Aorta (tissue), 5 donors: Measurements from ENCODE around the gene SPTBN4. TPM values are rescaled to one million over a fixed set of nuclear protein-coding genes. Genes with fewer than 3 reads are reported as not detected.
"Not testable (repeated sequence)": the region's sequence is repeated elsewhere in the genome, so short reads cannot be mapped to it uniquely, and the experiment has no call there.

Experiments
- ATAC-seq: fragments of 200-7000 bp; cut with Tn5 transposase; one replicate; pipeline ENCODE4 v1.9.1; 2022; ENCODE audit warnings: moderate library complexity; ENCODE audit not compliant: low FRiP score
- DNase-seq, 2 donors: peaks; one replicate each; pipeline ENCODE4 v3.0.0-alpha.2; 2020
- H3K27ac ChIP-seq, 2 donors: one replicate each; pipeline ENCODE4 v1.5.1; 2013; ENCODE audit warnings: low read length in 2 of 2, mild to moderate bottlenecking in 2 of 2, moderate library complexity in 2 of 2, control low read depth in 1 of 2, inconsistent platforms in 1 of 2, low read depth in 1 of 2
- H3K27me3 ChIP-seq, 2 donors: one replicate each; pipeline ENCODE4 v1.6.1; 2013; ENCODE audit warnings: control low read depth in 1 of 2, low read length in 1 of 2, mild to moderate bottlenecking in 1 of 2, moderate library complexity in 1 of 2; ENCODE audit not compliant: insufficient read depth in 2 of 2, control insufficient read depth in 1 of 2
- H3K36me3 ChIP-seq, 2 donors: one replicate each; pipeline ENCODE4 v1.6.1; 2013; ENCODE audit warnings: control low read depth in 1 of 2, low read length in 1 of 2, mild to moderate bottlenecking in 1 of 2; ENCODE audit not compliant: insufficient read depth in 2 of 2, control insufficient read depth in 1 of 2
- H3K4me1 ChIP-seq, 2 donors: one replicate each; pipeline ENCODE4 v1.6.1; 2013; ENCODE audit warnings: low read length in 2 of 2, control low read depth in 1 of 2, mild to moderate bottlenecking in 1 of 2, moderate library complexity in 1 of 2; ENCODE audit not compliant: insufficient read depth in 2 of 2, control insufficient read depth in 1 of 2
- H3K4me3 ChIP-seq, 2 donors: one replicate each; pipeline ENCODE4 v1.5.1; 2013; ENCODE audit warnings: low read length in 2 of 2, control low read depth in 1 of 2, mild to moderate bottlenecking in 1 of 2
- H3K9me3 ChIP-seq: one replicate; pipeline ENCODE4 v1.6.1; 2013; ENCODE audit warnings: mild to moderate bottlenecking, low read length; ENCODE audit not compliant: control insufficient read depth
- WGBS, 2 donors: extraction: QIAGEN DNeasy Blood & Tissue Kit; methylation state at CpG; one replicate each; pipeline ENCODE4 v1.1.7; 2013; 5-methylcytosine and 5-hydroxymethylcytosine counted together
- intact Hi-C, 2 donors: fragments of 100-400 bp; cut with DNase I; formaldehyde crosslinking; loops; one replicate each; pipeline versions ENCODE4 v1.14.2 to v1.15.0; 2022
- polyA plus RNA-seq, 2 donors: library from polyadenylated mRNA; stranded (reverse); fragments of 200-250 nt; gene quantifications; one replicate each; pipeline ENCODE4 v1.2.3, GENCODE V29; 2013
- total RNA-seq, 2 donors: library from RNA; stranded (reverse); fragmentation: NEBNext Ultra II Directional; extraction: Animal tissue kit (Norgen Biotek cat#: 25700); gene quantifications; one replicate each; pipeline ENCODE4 v1.2.1, GENCODE V29; 2021
- donor health status: healthy with polysubstance abuse.
- donor health status: Bipolar disorder and iron deficiency.
- donor health status: DM: no; HTN: no; CAD: no.
- donor health status: DM: no; HTN: no; CAD: no.
- donor health status: DM: yes; HTN: yes; CAD: no.

SPTBN4 gene
- total and polyA plus RNA-seq, 4 donors, result 0.25 to 4.1 (median 2.5) TPM

DNA sequence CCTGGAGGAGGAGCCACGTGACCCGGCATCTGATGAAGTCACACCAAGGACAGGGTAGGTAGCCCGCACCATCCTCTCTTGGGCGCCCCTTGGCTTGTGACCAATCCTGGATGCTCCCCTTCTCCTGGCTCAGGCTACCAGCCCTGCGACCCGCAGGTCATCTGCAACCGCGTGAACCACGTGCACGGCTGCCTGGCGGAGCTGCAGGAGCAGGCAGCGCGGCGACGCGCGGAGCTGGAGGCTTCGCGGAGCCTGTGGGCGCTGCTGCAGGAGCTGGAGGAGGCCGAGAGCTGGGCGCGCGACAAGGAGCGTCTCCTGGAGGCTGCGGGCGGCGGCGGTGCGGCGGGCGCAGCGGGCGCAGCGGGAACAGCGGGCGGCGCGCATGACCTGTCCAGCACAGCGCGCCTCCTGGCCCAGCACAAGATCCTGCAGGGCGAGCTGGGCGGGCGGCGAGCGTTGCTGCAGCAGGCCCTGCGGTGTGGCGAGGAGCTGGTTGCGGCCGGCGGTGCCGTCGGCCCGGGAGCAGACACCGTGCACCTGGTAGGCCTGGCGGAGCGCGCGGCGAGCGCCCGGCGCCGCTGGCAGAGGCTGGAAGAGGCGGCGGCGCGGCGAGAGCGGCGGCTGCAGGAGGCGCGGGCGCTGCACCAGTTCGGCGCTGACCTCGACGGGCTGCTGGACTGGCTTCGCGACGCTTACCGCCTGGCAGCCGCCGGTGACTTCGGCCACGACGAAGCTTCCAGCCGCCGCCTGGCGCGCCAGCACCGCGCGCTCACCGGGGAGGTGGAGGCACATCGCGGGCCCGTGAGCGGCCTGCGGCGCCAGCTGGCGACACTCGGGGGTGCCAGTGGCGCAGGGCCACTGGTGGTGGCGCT, 45.9 kb downstream of the SPTBN4 start:
- H3K27ac ChIP-seq, result no peak overlapping the region
- H3K4me3 ChIP-seq, result no peak overlapping the region
- ATAC-seq, result no peak
- no peaks in the 10 kb centered on the region for H3K9me3 ChIP-seq
- H3K36me3 ChIP-seq, result no peaks in the 10 kb centered on the region
- DNase-seq, result no peak
- H3K4me1 ChIP-seq, result no peaks in the 10 kb centered on the region
- 6% methylated on average over 96 to 105 of the region's 105 CpGs for WGBS, 2 donors
- no peaks in the 10 kb centered on the region for H3K27me3 ChIP-seq
- intact Hi-C loops, result no loop called here

DNA sequence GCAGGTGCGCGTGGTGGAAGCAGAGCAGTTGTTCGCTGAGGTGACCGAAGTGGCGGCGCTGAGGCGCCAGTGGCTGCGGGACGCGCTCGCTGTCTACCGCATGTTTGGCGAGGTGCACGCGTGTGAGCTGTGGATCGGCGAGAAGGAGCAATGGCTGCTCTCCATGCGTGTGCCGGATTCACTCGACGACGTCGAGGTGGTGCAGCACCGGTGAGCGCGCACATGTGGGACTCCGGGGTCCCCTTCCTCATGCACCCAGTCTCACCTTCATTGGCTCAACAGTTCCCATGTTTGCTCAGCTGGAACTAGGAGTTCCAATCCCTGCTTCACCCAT, 46.5 kb downstream of the SPTBN4 start:
- H3K36me3 ChIP-seq, result no peaks in the 10 kb centered on the region
- DNase-seq (no peak), ATAC-seq (no peak)
- no peaks in the 10 kb centered on the region for H3K9me3 ChIP-seq
- H3K4me1 ChIP-seq, result no peaks in the 10 kb centered on the region
- 62 to 63% methylated on average over 27 of the region's 27 CpGs for WGBS, 2 donors
- H3K4me3 ChIP-seq, result no peak overlapping the region
- H3K27me3 ChIP-seq, result no peaks in the 10 kb centered on the region
- H3K27ac ChIP-seq, result no peak overlapping the region
- intact Hi-C loops, result no loop called here

DNA sequence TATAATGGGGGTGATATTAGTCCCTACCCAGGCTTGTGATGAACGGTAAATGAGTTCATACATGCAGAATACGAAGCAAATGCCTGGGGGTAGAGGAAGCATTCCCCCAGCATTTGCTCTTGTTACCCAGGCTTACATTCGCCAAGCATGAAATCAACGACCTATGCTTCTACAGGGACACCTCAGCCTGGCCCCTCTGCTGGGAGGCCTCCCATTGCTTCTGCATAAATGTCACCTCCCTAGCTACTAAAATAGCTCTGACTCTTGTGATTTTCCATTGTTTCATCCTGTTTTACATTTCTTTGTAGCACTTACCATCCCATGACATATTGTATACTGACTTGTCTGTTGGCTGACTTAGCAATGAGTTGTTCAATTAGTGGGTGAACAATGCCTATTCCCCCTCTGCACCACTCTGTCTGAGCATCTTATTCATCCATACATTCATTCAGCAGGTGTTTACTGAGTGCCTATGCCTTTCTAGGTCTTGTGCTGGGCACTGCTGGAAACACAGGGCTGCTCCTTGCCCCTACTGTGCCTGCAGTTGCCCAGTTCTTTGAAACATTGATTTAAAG, 47.0 kb downstream of the SPTBN4 start:
- H3K36me3 ChIP-seq, result no peaks in the 10 kb centered on the region
- no peaks in the 10 kb centered on the region for H3K27me3 ChIP-seq
- H3K4me1 ChIP-seq, result no peaks in the 10 kb centered on the region
- no peaks in the 10 kb centered on the region for H3K9me3 ChIP-seq
- WGBS, 2 donors, result 94 to 96% methylated on average over 4 of the region's 4 CpGs
- no peak overlapping the region for H3K4me3 ChIP-seq
- DNase-seq, result no peak
- H3K27ac ChIP-seq, result no peak overlapping the region
- intact Hi-C loops, result no loop called here
- no peak for ATAC-seq

DNA sequence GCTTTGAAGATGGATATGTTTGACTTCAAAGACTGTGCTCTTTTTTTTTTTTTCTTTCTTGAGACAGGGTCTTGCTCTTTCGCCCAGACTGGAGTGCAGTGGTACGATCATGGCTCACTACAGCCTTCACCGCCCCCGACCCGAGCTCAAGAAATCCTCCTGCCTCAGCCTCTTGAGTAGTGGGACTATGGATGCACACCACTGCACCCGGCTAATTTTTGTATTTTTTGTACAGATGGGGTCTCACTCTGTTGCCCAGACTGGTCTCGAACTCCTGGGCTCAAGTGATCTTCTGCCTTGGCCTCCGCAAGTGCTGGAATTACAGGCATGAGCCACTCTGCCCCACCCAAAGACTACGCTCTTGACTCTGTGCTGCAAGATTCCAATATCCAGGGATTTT, 50.4 kb downstream of the SPTBN4 start:
- H3K27ac ChIP-seq, result no peak overlapping the region
- no peaks in the 10 kb centered on the region for H3K4me1 ChIP-seq
- no peak overlapping the region for H3K4me3 ChIP-seq
- no peaks in the 10 kb centered on the region for H3K27me3 ChIP-seq
- intact Hi-C loops, result no loop called here
- no peak for ATAC-seq
- no peaks in the 10 kb centered on the region for H3K36me3 ChIP-seq
- no peaks in the 10 kb centered on the region for H3K9me3 ChIP-seq
- DNase-seq, result no peak
- WGBS, 2 donors, result 92 to 93% methylated on average over 9 of the region's 9 CpGs

DNA sequence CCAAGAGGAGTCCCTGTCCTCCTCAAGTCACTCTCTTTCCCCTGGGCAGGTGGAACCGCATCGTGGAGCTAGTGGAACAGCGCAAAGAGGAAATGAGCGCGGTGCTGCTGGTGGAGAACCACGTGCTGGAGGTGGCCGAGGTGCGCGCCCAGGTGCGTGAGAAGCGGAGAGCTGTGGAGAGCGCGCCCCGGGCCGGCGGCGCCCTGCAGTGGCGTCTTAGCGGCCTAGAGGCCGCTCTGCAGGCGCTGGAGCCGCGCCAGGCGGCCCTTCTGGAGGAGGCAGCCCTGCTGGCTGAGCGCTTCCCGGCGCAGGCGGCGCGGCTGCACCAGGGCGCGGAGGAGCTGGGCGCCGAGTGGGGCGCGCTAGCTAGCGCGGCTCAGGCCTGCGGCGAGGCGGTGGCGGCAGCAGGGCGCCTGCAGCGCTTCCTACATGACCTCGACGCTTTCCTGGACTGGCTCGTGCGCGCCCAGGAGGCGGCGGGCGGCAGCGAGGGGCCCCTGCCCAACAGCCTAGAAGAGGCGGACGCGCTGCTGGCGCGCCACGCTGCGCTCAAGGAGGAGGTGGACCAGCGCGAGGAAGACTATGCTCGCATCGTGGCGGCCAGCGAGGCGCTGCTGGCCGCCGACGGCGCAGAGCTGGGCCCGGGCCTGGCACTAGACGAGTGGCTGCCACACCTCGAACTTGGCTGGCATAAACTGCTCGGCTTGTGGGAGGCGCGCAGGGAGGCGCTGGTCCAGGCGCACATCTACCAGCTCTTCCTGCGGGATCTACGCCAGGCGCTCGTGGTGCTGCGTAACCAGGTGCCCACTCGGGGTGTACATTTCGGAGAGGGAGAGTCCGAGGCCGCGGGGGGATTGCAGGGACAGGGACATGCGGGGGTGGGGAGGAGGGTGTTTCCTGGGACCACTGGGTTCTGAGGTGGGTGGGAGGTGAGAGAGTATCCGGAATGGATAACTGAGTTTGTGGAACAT, 52.8 kb downstream of the SPTBN4 start:
- DNase-seq (peak in 1 of 2 donors; percentile 76), ATAC-seq (peak; percentile 40)
- Histone ChIP-seq H3K4me1 (no peaks in the 10 kb centered on the region), H3K27ac (no peak overlapping the region), H3K27me3 (no peaks in the 10 kb centered on the region), H3K9me3 (no peaks in the 10 kb centered on the region), H3K36me3 (no peaks in the 10 kb centered on the region), H3K4me3 (no peak overlapping the region)
- intact Hi-C loops, result loop anchor here in 1 of 2 donors (10.0 kb wide), 1 partner anchor 115 kb away; no protein-coding TSS in a partner anchor
- 15 to 16% methylated on average over 79 to 91 of the region's 91 CpGs for WGBS, 2 donors

DNA sequence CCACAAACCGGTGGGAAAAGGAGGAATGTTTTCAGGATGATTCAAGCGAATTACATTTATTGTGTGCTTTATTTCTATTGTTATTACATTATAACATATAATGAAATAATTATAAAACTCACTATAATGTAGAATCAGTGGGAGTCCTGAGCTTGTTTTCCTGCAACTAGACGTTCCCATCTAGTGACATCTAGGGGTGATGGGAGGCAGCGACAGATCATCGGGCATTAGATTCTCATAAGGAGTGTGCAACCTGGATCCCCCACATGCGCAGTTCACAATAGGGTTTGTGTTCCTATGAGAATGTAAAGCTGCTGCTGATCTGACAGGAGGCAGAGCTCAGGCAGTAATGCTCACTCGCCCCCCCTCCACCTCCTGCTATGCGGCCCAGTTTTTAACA, 54.5 kb downstream of the SPTBN4 start:
- 77 to 80% methylated on average over 8 of the region's 8 CpGs for WGBS, 2 donors
- DNase-seq (no peak), ATAC-seq (no peak)
- H3K4me3 ChIP-seq, result no peak overlapping the region
- H3K4me1 ChIP-seq, result no peaks in the 10 kb centered on the region
- no peaks in the 10 kb centered on the region for H3K9me3 ChIP-seq
- H3K27me3 ChIP-seq, result no peaks in the 10 kb centered on the region
- no peaks in the 10 kb centered on the region for H3K36me3 ChIP-seq
- intact Hi-C loops, result loop anchor here in 1 of 2 donors (10.0 kb wide), 1 partner anchor 114 kb away; no protein-coding TSS in a partner anchor
- no peak overlapping the region for H3K27ac ChIP-seq

DNA sequence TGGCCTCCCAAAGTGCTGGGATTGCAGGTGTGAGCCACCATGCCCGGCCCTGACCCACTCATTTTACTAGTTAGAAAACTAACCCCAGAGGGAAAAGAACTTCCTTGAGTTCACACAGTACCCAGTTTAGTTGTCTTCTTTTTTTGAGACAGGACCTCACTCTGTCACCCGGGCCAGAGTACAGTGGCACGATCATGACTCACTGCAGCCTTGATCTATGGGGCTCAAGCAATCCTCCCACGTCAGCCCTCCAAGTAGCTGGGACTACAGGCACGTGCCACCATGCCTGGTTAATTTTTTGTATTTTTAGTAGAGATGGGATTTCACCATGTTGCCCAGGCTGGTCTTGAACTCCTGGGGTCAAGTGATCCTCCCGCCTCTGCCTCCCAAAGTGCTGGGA, 55.1 kb downstream of the SPTBN4 start:
- H3K4me3 ChIP-seq, DNase-seq, H3K4me1 ChIP-seq, H3K9me3 ChIP-seq, H3K27ac ChIP-seq, ATAC-seq, H3K36me3 ChIP-seq, H3K27me3 ChIP-seq: not testable (repeated sequence)
- intact Hi-C loops, result loop anchor here in 1 of 2 donors (10.0 kb wide), 1 partner anchor 113 kb away; no protein-coding TSS in a partner anchor
- WGBS, 2 donors, result 88 to 91% methylated on average over 6 of the region's 6 CpGs

DNA sequence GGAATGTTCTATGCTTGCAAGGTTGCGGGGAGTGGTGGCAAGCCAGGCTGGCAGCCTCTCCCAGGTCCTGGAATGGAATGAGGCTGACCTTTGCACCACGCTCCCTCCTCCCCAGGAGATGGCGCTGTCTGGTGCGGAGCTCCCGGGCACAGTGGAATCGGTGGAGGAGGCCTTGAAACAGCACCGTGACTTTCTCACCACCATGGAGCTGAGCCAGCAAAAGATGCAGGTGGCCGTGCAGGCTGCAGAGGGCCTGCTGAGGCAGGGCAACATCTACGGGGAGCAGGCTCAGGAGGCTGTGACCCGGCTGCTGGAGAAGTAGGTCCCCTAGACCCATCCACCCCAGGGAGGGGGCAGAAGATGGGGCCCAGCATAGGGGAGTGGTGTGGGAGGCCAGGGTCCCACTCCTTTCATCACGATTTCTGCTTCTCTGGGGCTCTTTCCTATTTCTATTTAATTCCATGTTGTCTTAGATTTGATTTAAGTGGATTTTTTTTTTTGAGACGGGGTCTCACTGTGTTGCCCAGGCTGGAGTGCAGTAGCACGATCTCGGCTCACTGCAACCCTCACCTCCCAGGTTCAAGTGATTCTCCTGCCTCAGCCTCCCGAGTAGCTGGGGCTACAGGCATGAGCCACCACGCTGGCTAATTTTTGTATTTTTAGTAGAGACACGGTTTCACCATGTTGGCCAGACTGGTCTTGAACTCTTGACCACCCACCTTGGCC, 56.7 kb downstream of the SPTBN4 start:
- H3K4me1 ChIP-seq, result no peaks in the 10 kb centered on the region
- DNase-seq (peak; percentile 72 to 76), ATAC-seq (no peak)
- intact Hi-C loops, result loop anchor here in 1 of 2 donors (10.0 kb wide), 1 partner anchor 111 kb away; no protein-coding TSS in a partner anchor
- H3K27ac ChIP-seq, result no peak overlapping the region
- no peak overlapping the region for H3K4me3 ChIP-seq
- no peaks in the 10 kb centered on the region for H3K9me3 ChIP-seq
- no peaks in the 10 kb centered on the region for H3K27me3 ChIP-seq
- WGBS, 2 donors, result 57 to 58% methylated on average over 17 of the region's 17 CpGs
- H3K36me3 ChIP-seq, result no peaks in the 10 kb centered on the region
